ENCODE measurements around the gene EEF1AKMT3. TPM values are rescaled to one million over a fixed set of nuclear protein-coding genes. Genes with fewer than 3 reads are reported as not detected.
A peak's percentile ranks its signal among the peaks of the same experiment; 100 is the strongest.

The EEF1AKMT3 gene
- total RNA-seq, 1 experiment from 2014 or later, result 5.0 TPM

DNA sequence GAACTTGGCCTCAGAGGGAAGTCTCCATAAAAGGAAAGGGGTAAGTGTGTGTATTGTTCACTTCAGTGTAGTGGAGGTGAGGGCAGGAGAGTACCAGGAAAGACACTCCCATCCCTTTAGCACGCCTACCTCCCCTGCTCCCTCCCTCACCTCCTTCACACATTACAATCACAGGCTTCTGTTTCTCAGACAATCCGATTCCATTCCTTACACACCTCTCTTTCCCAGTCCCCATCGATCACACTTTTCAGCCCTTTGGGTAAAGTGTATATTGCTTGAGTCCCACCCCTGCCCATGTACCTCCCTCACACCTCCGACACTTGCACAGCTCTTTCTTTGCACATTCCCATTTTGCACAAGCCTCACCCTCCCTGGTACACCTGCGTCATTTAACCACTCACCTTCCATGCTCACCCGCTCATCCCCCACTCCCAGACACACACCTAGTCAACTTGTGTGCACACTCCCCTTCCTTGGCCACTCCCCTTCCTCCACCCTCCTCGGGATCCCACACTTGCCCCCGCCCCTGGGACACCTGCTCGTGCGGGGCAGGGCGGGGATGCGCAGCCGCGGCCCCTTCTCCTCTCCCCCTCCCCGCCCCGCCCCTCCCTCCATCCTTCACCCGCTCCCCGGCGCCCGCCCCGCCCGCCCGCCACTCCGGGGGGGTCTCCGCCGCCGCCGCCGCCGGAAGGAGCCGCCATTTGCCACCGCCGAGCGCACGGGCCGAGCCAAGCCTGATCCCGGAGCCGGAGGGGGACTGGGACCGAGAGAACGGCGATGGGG is 17.8 kb upstream of the EEF1AKMT3 start, which contains the start of gene MARCHF9:
TSS of gene MARCHF9 (plus strand) at position 693 of the 783 bp plus-strand sequence. CDS start 426 bp downstream, outside the sequence.
- TF ChIP-seq POLR2AphosphoS5 (IDR thresholded peaks at IDR 0.05; ENCODE audit: low read depth, low read length) (peak; percentile 53; the same call in 1 of the 2 replicates), CEBPB (IDR thresholded peaks at IDR 0.05; ENCODE audit: low read depth) (no peak)
- H2AFZ ChIP-seq (ENCODE audit: low read depth, low read length, poor library complexity, severe bottlenecking), result peak within 1 kb of the TSS; percentile 29
- peak within 1 kb of the TSS; percentile 48 for H3K9ac ChIP-seq (ENCODE audit: low read length)
- ChIA-PET CTCF (interaction anchor here (0.8 kb wide), 1 partner anchor 10 kb away, joined by 3 read pairs; the partner anchor contains the start of gene TSPAN31), RAD21 (ENCODE audit: low non-redundant PET in 1 of 2, low total read pairs in 2 of 2, uncharacterized antibody in 2 of 2, unreplicated experiment in 2 of 2) (no interaction called here), POLR2A (interaction anchor here (1.2 kb wide), 1 partner anchor 12 kb away, joined by 4 read pairs; the partner anchor contains the start of gene CYP27B1)
- intact Hi-C loops (cut with micrococcal nuclease), result no loop called here
- H3K27me3 ChIP-seq (ENCODE audit: insufficient read depth, low read length), result no peaks in the 10 kb centered on the region
- H3K9me3 ChIP-seq (ENCODE audit: control insufficient read depth in 1 of 2, insufficient read depth in 1 of 2, low read depth in 1 of 2, low read length in 2 of 2), result no peaks in the 10 kb centered on the region
- H3K36me3 ChIP-seq (ENCODE audit: control insufficient read depth in 1 of 2, insufficient read depth in 2 of 2, low read length in 2 of 2), result peaks cover 6 to 12% of the 10 kb centered on the region in 2 experiments; a peak in 2 of 4 replicates
- ATAC-seq (peak; percentile 66), DNase-seq (ENCODE audit: low read depth, low spot score) (no peak)
- H3K9me2 ChIP-seq (ENCODE audit: insufficient read depth), result no peaks in the 10 kb centered on the region
- H4K20me1 ChIP-seq (ENCODE audit: insufficient read depth), result no peaks in the 10 kb centered on the region
- H3K4me1 ChIP-seq (ENCODE audit: control insufficient read depth in 1 of 2, insufficient read depth in 2 of 2, low read length in 2 of 2), result peaks cover 20 to 46% of the 10 kb centered on the region in 2 experiments
- peak within 1 kb of the TSS; percentile 93 for H3K4me2 ChIP-seq (ENCODE audit: low read length)
- BruUV-seq (replicated peaks), result no TSS peak
- peak within 1 kb of the TSS; percentile 58; the same call in 1 of the 2 replicates for H3K27ac ChIP-seq (ENCODE audit: low read depth, low read length)
- peaks cover 25% of the 10 kb centered on the region for H3K79me2 ChIP-seq (ENCODE audit: insufficient read depth, low read length)
- H3K4me3 ChIP-seq (replicated peaks in 1 of 2; ENCODE audit: low read depth in 1 of 2, low read length in 2 of 2), result peak within 1 kb of the TSS; percentile 59 to 64

- no peaks in the 10 kb centered on the region for H3K27me3 ChIP-seq (ENCODE audit: insufficient read depth, low read length)
- H3K4me2 ChIP-seq (ENCODE audit: low read length), result peak overlapping the region; percentile 93
- H3K9ac ChIP-seq (ENCODE audit: low read length), result peak overlapping the region; percentile 48; the same call in 1 of the 2 replicates
- peaks cover 21% of the 10 kb centered on the region for H3K79me2 ChIP-seq (ENCODE audit: insufficient read depth, low read length)
- no peak for DNase-seq (ENCODE audit: low read depth, low spot score)
- peaks cover 20 to 46% of the 10 kb centered on the region in 2 experiments for H3K4me1 ChIP-seq (ENCODE audit: control insufficient read depth in 1 of 2, insufficient read depth in 2 of 2, low read length in 2 of 2)
- intact Hi-C loops (cut with micrococcal nuclease), result no loop called here
- no TSS peak for BruUV-seq (replicated peaks)
- peaks cover 5 to 11% of the 10 kb centered on the region in 2 experiments; a peak in 2 of 4 replicates for H3K36me3 ChIP-seq (ENCODE audit: control insufficient read depth in 1 of 2, insufficient read depth in 2 of 2, low read length in 2 of 2)
- ChIA-PET CTCF (interaction anchor here (2.3 kb wide), 1 partner anchor 11 kb away, joined by 51 read pairs; the partner anchor contains the start of gene CYP27B1), RAD21 (ENCODE audit: low non-redundant PET in 1 of 2, low total read pairs in 2 of 2, uncharacterized antibody in 2 of 2, unreplicated experiment in 2 of 2) (no interaction called here), POLR2A (no interaction called here)
- H3K9me2 ChIP-seq (ENCODE audit: insufficient read depth), result no peaks in the 10 kb centered on the region
- no peak for ATAC-seq
- H3K9me3 ChIP-seq (ENCODE audit: control insufficient read depth in 1 of 2, insufficient read depth in 1 of 2, low read depth in 1 of 2, low read length in 2 of 2), result no peaks in the 10 kb centered on the region
- no peak overlapping the region; the same call in 1 of the 2 replicates for H3K27ac ChIP-seq (ENCODE audit: low read depth, low read length)
- no peaks in the 10 kb centered on the region for H4K20me1 ChIP-seq (ENCODE audit: insufficient read depth)
- peak overlapping the region; percentile 59 to 64 for H3K4me3 ChIP-seq (replicated peaks in 1 of 2; ENCODE audit: low read depth in 1 of 2, low read length in 2 of 2)
- no peak overlapping the region for H2AFZ ChIP-seq (ENCODE audit: low read depth, low read length, poor library complexity, severe bottlenecking)
- TF ChIP-seq RAD21 (IDR thresholded peaks at IDR 0.05; ENCODE audit: low read depth) (no peak), POLR2AphosphoS5 (IDR thresholded peaks at IDR 0.05; ENCODE audit: low read depth, low read length) (no peak), SP1 (IDR thresholded peaks at IDR 0.05; ENCODE audit: low read depth) (no peak), ELF1 (IDR thresholded peaks at IDR 0.05; ENCODE audit: borderline replicate concordance, low read depth) (no peak), ZFX (IDR thresholded peaks at IDR 0.05) (no peak), YY1 (IDR thresholded peaks at IDR 0.05; ENCODE audit: extremely low read depth, insufficient replicate concordance, low read depth, low read length) (no peak), JUND (IDR thresholded peaks at IDR 0.05) (no peak), CEBPB (IDR thresholded peaks at IDR 0.05; ENCODE audit: low read depth) (no peak), SIN3A (IDR thresholded peaks at IDR 0.05; ENCODE audit: low read depth) (no peak), SRF (IDR thresholded peaks at IDR 0.05; ENCODE audit: low read depth) (no peak), POLR2A (IDR thresholded peaks at IDR 0.05; ENCODE audit: borderline replicate concordance, extremely low read depth, insufficient read depth, insufficient read length) (no peak), CBX3 (IDR thresholded peaks at IDR 0.05; ENCODE audit: low read depth) (no peak), TCF7L2 (IDR thresholded peaks at IDR 0.05; ENCODE audit: borderline replicate concordance, extremely low read depth, insufficient read depth, insufficient read length) (no peak)
- TF ChIP-seq, protein P1, sequence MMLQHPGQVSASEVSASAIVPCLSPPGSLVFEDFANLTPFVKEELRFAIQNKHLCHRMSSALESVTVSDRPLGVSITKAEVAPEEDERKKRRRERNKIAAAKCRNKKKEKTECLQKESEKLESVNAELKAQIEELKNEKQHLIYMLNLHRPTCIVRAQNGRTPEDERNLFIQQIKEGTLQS (IDR thresholded peaks at IDR 0.05), result no peak
- TF ChIP-seq, protein P2, sequence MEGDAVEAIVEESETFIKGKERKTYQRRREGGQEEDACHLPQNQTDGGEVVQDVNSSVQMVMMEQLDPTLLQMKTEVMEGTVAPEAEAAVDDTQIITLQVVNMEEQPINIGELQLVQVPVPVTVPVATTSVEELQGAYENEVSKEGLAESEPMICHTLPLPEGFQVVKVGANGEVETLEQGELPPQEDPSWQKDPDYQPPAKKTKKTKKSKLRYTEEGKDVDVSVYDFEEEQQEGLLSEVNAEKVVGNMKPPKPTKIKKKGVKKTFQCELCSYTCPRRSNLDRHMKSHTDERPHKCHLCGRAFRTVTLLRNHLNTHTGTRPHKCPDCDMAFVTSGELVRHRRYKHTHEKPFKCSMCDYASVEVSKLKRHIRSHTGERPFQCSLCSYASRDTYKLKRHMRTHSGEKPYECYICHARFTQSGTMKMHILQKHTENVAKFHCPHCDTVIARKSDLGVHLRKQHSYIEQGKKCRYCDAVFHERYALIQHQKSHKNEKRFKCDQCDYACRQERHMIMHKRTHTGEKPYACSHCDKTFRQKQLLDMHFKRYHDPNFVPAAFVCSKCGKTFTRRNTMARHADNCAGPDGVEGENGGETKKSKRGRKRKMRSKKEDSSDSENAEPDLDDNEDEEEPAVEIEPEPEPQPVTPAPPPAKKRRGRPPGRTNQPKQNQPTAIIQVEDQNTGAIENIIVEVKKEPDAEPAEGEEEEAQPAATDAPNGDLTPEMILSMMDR (IDR thresholded peaks at IDR 0.05 in 2 of 3, conservative IDR thresholded peaks at IDR 0.05 in 1 of 3; ENCODE audit: borderline replicate concordance in 1 of 3, insufficient read depth in 1 of 3, low read depth in 2 of 3, low read length in 2 of 3), result no peak
Measured at GRCh38 chr12:57755194-57755453, 17.3 kb upstream of the EEF1AKMT3 start.

Data from HCT116 (cell line).